ENCODE results near the gene RNF212. TPM values are rescaled to one million over a fixed set of nuclear protein-coding genes. Genes with fewer than 3 reads are reported as not detected.

RNF212 gene
- total and polyA plus RNA-seq, 2 of the 13 experiments (the other 11 are each of a cell fraction or from before 2014, with no cell fraction given), result not detected

- TF ChIP-seq ZHX2 (IDR thresholded peaks at IDR 0.05; ENCODE audit: low read depth) (no peak), ZHX2 (CRISPR knock-in tag; IDR thresholded peaks at IDR 0.05; ENCODE audit: borderline replicate concordance) (no peak), ATF4 (CRISPR knock-in tag; IDR thresholded peaks at IDR 0.05) (no peak), MTF2 (CRISPR knock-in tag; IDR thresholded peaks at IDR 0.05; ENCODE audit: borderline replicate concordance) (no peak)
Observed at GRCh38 chr4:1078490-1078889, 34.9 kb downstream of the RNF212 start (continued).

DNA sequence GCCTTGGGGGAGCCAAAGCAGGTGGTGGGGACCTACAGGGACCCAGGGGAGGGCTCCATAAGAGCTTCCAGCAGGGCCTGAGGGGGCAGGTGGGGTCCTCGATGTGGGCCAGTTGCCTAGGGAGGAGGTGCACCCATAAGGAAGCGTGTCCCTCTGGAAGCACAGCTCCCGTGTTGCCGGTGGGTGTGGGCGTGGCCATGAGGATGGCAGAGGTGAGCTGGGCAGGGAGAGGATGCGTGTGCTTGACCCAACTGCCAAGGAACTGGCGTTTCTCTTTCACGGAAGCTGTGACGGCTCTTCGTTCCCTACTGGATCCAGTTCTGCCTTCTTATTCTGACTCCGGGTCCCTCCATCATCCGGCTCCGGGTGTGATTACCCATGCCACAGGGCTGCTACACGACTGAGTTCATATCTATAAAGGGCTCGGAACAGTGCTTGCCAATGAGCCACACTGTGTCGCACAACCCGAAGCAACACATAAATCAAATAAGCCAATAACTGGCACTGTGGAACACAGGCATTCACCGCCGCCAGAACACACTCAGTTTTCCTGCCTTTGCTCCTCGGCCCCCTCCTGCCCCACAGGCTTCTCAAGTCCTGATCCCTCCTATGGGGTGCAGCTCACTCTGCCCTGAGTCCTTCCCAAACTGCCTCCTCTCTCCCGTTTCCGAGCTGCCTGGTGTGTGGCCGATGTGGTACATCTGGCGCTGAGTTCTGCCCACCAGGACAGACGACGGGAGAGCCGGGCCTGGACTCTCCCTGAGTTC is 35.5 kb downstream of the RNF212 start:
- H3K9ac ChIP-seq (ENCODE audit: insufficient read depth, low read depth, low read length), result no peak overlapping the region
- H3K9me3 ChIP-seq (ENCODE audit: low read length), result no peaks in the 10 kb centered on the region
- DNase-seq (ENCODE audit: low spot score) (no peak), FAIRE-seq (no peak), ATAC-seq (no peak)
- H3K79me2 ChIP-seq (ENCODE audit: insufficient read depth, low read length), result no peaks in the 10 kb centered on the region
- ChIA-PET POLR2A (no interaction called here), CTCF (ENCODE audit: low intra/inter-chr PET ratio, low total read pairs) (no interaction called here)
- H2AFZ ChIP-seq (ENCODE audit: low read length), result no peak overlapping the region
- peaks cover 10% of the 10 kb centered on the region; the same call in 1 of the 2 replicates for H3K4me1 ChIP-seq (ENCODE audit: insufficient read depth, low read length)
- no peaks in the 10 kb centered on the region for H3K36me3 ChIP-seq (replicated peaks in 1 of 2; ENCODE audit: control insufficient read depth in 1 of 2, insufficient read depth in 2 of 2, low read length in 2 of 2)
- in situ Hi-C loops (cut with HindIII; ENCODE audit: extremely low pct_ligation_motif_present, low pct_unique_long_range_greater_than_20kb) (no loop called here), intact Hi-C loops (cut with micrococcal nuclease; ENCODE audit: unreplicated experiment) (no loop called here)
- no peak overlapping the region for H3K4me3 ChIP-seq (replicated peaks in 1 of 3; ENCODE audit: insufficient read depth in 1 of 3, low read depth in 2 of 3, low read length in 3 of 3)
- peaks cover 2 to 85% of the 10 kb centered on the region in 2 experiments for H3K27me3 ChIP-seq (ENCODE audit: control insufficient read depth in 1 of 2, insufficient read depth in 2 of 2, low read length in 2 of 2)
- no peak overlapping the region for H3K27ac ChIP-seq (ENCODE audit: extremely low read length, insufficient read depth, low read length)
- WGBS (ENCODE audit: low lambda C conversion rate), result 50% methylated on average over 23 of the region's 27 CpGs
- no peaks in the 10 kb centered on the region for H4K20me1 ChIP-seq (ENCODE audit: insufficient read depth, low read length)
- no TSS peak for BruUV-seq (replicated peaks)
- no peak overlapping the region for H3K4me2 ChIP-seq (ENCODE audit: low read depth, low read length)
- TF ChIP-seq ARNT (IDR thresholded peaks at IDR 0.05), result no peak
- TF ChIP-seq MBNL3 (CRISPR knock-in tag; conservative IDR thresholded peaks at IDR 0.05), result no peak
- TF ChIP-seq MEIS2 (CRISPR knock-in tag; IDR thresholded peaks at IDR 0.05), result no peak
- no peak for TF ChIP-seq MTF2 (CRISPR knock-in tag; IDR thresholded peaks at IDR 0.05; ENCODE audit: borderline replicate concordance)

Data from HepG2 (cell line).